ENCODE data around the gene AFF1. TPM values are rescaled to one million over a fixed set of nuclear protein-coding genes. Genes with fewer than 3 reads are reported as not detected.
A peak's percentile ranks its signal among the peaks of the same experiment; 100 is the strongest.

The AFF1 gene
- total RNA-seq, 1 donor from 2014 or later = 73.3 TPM

- ATAC-seq (no peak), DNase-seq (ENCODE audit: missing footprints) (no peak)
- intact Hi-C loops (cut with DNase I) = no loop called here
These were observed 17.4 kb upstream of the AFF1 start for GRCh38 chr4:86917212-86918039.

DNA sequence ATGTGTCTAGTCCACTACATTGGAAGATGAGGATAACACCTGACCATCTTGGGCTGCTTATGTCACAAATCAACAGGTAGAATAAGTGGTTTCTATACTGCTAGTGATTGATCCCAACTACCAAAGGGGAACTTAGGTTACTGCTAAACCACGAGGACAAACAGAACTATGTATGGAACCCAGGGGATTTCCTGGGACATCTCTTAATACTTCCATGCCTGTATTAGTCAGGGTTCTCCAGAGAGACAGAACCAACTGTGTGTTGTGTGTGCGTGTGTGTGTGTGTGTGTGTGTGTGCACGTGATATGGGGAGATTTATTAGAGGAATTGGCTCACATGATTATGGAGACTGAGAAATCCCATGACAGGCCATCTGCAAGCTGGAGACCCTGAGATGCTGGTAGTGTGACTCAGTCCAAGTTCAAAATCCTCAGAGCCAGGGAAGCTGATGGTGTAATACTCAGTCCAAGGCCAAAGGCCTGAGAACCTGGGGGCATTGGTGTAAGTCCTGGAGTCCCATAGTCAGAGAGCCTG lies 16.2 kb upstream of the AFF1 start:
- intact Hi-C loops (cut with DNase I) = no loop called here
- DNase-seq (ENCODE audit: missing footprints) (no peak), ATAC-seq (no peak)

DNA sequence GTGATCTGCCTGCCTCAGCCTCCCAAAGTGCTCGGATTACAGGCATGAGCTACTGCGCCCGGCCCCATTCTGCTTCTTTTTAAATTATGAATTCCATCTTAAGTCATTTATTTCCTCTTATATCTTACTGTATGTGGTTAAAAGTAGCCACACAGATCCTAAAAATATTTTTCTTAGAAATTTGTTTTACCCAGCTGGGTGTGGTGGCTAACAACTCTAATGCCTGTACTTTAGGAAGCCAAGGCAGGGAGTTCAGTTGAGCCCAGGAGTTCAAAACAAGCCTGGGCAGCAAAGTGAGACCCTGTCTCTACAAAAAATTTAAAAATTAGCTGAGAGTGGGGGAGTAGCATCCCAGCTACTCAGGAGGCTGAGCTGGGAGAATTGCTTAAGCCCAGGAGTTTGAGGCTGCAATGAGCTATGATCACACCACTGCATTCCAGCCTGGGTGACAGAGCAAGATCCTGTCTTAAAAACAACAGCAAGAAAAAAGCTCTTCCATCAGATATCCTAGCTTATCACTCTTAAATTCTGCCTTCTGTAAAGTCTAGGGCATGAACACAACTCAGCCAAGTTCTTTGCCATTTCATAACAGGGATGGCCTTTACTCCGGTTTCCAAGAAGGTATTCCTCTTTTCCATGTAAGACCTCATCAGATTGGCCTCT lies 15.1 kb upstream of the AFF1 start:
- DNase-seq (ENCODE audit: missing footprints) = no peak
- intact Hi-C loops (cut with DNase I) = loop anchor here (5.0 kb wide), 2 partner anchors 233 to 318 kb away; no protein-coding TSS in a partner anchor
- ATAC-seq = no peak

GRCh38 chr4:86921608-86922252 lies 13.1 kb upstream of the AFF1 start:
- intact Hi-C loops (cut with DNase I) = loop anchor here (2.0 to 5.0 kb wide), 3 partner anchors 171 to 316 kb away; no protein-coding TSS in a partner anchor
- ATAC-seq (no peak), DNase-seq (ENCODE audit: missing footprints) (no peak)

DNA sequence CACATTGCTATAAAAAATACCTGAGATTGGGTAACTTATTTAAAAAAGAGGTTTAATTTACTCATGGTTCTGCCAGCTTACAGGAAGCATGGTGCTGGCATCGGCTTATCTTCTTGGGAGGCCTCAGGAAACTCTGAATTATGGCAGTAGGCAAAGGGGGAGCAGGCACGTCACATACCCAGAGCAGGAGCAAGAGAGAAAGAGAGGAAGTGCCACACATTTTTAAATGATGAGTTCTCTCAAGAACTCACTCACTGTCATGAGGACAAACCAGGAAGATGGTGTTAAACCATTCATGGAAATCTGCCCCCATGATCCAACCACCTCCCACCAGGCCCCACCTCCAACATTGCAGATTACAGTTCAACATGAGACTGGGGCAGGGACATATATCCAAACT lies 10.0 kb upstream of the AFF1 start:
- DNase-seq (ENCODE audit: missing footprints) (no peak), ATAC-seq (no peak)
- intact Hi-C loops (cut with DNase I) = loop anchor here (5.0 kb wide), 2 partner anchors 227 to 312 kb away; no protein-coding TSS in a partner anchor

DNA sequence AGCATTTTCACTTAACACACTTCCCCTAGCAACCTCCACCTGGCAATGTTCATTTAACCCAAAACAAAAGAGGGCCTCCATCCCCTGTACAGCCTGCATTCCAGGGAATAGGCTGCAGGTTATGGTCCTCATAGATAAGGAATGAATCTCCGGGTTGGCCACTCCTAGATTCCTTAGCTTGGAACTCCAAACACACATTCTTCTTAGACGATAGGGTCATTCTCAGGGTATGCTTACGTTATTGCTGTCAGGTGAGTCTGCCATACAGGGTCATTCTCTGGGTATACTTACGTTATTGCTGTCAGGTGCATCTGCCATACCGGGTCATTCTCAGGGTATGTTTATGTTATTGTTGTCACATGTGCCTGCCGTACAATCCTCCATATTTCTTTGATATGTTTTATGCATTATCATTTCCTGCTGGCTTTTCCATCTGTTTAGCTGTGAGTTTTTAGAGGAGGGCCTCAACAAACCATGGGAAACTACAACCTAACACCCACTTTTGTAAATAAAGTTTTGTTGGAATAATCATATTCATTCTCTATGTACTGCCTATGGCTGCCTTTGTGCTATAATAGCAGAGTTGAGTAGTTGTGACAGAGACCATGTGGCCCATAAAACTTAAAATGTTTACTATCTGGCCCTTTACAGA lies 8.2 kb upstream of the AFF1 start:
- ATAC-seq = no peak

GRCh38 chr4:86927843-86928395 lies 6.9 kb upstream of the AFF1 start:
- intact Hi-C loops (cut with DNase I) = no loop called here
- DNase-seq (ENCODE audit: missing footprints) = no peak
- ATAC-seq = peak; percentile 64

More for the DNA sequence above, 8.2 kb upstream of the AFF1 start:
- intact Hi-C loops (cut with DNase I) = no loop called here
- DNase-seq (ENCODE audit: missing footprints) = no peak

- DNase-seq (ENCODE audit: missing footprints) = no peak
- intact Hi-C loops (cut with DNase I) = no loop called here
- no peak for ATAC-seq
These were observed 6.2 kb upstream of the AFF1 start for GRCh38 chr4:86928400-86929255.

- DNase-seq (ENCODE audit: missing footprints) = no peak
- intact Hi-C loops (cut with DNase I) = loop anchor here (2.0 kb wide), 1 partner anchor 159 kb away; no protein-coding TSS in a partner anchor
- ATAC-seq = no peak
These were observed 552 bp upstream of the AFF1 start for GRCh38 chr4:86934147-86934770.

GRCh38 chr4:86935566-86935852 lies 698 bp downstream of the AFF1 start:
- DNase-seq (ENCODE audit: missing footprints) (no peak), ATAC-seq (peak; percentile 4)
- intact Hi-C loops (cut with DNase I) = loop anchor here (1.0 to 2.0 kb wide), 2 partner anchors 71 to 157 kb away; no protein-coding TSS in a partner anchor

DNA sequence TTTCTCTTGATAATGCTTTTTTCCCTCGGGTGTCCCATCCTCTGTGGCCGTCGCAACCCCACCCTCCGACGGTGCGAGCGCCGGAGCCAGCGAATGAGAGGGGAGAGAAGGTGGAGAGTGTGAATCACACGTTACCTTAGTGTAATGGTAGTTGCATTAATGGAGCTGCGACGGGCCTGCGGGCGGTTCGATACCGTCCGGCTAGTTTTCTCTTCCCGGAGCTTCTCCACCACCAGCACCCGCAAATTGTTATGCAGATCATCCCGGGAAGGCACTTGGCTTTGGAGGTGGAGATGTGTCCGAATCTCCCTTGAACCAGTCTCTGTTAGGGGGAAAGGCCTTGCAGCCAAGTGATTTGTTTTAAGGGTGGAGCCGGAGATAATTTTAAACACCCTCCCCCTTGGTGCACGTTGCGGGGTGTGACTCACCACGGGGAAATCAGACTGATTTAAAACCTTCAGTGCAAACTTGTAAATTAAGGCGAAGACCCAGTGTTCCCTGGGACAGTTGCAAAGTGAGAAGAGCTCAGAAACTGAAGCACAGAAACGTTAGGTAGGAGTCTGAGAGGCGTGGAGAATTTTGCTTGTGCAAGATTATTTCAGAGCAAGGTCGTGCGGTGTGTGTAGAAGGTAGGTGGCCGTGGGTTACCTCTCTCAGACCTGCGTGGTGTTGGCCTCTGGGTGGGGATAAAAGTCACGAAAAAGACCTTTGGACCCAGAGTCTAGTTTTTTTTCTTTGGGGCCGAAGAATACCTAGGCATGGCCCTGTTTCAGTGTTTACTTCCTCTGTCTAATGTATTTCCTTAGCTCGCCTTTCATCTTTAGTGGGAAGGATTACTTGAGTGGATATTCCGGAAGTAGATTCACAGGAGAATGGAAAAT lies 1.3 kb downstream of the AFF1 start:
- peak; percentile 78 for DNase-seq (ENCODE audit: missing footprints)
- peak; percentile 39 for ATAC-seq
- intact Hi-C loops (cut with DNase I) = loop anchor here (1.0 to 2.0 kb wide), 2 partner anchors 70 to 157 kb away; no protein-coding TSS in a partner anchor

DNA sequence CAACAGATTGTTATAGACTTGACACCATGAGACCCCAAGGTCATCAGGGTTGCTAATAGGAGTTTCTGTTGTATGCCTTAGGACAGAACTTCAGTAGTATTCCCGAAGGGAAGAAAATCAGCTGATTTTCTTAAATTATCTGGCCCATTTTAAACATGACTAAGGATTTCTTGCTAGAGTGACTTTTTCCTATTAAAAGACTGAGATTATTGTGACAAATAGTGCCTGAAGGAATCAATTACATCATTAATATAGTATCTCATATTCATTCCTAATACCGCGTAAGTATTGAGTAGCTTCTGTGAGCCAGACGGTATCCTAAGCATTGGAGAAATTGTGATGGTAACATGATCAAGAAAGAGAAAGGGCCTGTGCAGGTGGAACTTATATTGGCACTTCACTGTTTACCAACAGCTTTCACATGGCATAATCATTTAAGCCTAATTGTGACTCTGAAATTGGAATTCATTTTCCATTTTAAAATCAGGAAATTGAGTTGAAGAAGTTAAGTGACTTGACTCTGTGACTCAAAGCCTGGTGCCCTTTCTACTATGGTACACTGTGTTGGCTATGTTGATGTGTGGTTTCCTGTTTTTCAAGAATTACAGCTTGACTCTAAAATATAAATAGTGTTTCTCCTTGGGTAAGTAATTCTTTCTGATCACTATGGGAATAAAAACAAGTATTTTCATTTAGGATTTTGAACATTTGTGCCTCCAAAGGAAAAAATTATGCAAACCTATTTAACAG lies 4.1 kb downstream of the AFF1 start:
- ATAC-seq (no peak), DNase-seq (ENCODE audit: missing footprints) (no peak)
- intact Hi-C loops (cut with DNase I) = no loop called here

DNA sequence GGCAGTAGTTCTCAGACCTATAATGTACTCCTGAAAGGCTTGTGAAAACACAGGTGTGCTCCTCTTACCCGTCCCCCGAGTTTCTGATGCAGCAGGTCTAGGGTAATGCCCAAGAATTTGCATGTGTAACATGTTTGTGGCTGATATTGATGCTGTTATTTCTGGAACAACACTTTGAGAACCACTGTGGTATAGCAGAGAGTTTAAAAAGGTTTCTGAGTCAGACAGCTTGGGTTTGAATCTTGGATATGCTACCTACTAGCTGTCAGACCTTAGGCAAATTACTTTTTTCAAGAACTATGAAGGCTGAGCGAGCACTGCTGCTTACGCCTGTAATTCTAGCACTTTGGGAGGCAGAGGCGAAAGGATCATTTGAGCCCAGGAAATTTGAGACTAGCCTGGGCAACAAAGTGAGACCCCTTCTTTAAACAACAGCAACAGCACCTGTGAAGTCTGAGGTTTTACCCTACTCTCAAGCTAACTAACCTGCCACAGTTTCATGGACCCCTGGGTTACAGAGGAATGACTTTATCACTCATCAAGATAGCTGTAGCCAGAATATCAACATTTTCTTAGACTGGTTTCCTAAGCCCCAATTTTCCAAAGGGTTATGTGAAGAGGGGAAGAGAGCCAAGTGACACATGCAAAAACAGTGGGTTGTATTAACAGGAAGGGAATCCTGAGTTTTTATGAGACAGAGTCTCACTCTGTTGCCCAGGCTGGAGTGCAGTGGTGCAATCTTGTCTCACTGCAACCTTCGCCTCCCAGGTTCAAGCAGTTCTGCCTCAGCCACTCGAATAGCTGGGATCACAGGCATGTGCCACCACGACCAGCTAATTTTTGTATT lies 5.1 kb downstream of the AFF1 start:
- ATAC-seq (no peak), DNase-seq (ENCODE audit: missing footprints) (no peak)
- intact Hi-C loops (cut with DNase I) = no loop called here

DNA sequence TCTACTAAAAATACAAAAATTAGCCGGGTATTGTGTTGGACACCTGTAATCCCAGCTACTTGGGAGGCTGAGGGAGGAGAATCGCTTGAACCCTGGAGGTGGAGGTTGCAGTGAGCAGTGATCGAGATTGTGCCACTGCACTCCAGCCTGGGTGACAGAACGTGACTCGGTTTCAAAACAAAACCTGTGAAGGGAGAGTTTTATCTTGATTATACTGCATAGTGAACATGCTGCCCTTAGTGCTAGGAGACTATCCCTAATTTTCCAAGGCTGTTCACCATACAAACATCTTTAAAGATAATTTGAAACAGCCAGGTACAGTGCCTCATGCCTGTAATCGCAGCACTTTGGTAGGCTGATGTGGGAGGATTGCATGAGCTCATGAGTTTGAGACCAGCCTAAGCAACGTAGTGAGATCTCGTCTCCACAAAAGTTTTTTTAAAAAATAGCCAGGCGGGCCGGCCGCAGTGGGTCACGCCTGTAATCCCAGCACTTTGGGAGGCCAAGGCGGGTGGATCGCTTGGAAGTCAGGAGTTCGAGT lies 6.2 kb downstream of the AFF1 start:
- intact Hi-C loops (cut with DNase I) = no loop called here
- ATAC-seq (no peak), DNase-seq (ENCODE audit: missing footprints) (no peak)

All from Right ventricle myocardium inferior (tissue), 1 donor.